IMR-90 (cell line): ENCODE results near the gene RAD51B. TPM values are rescaled to one million over a fixed set of nuclear protein-coding genes. Genes with fewer than 3 reads are reported as not detected.
A peak's percentile ranks its signal among the peaks of the same experiment; 100 is the strongest.

ENCODE experiments used
- ATAC-seq: fragments of 200-7000 bp; cut with Tn5 transposase; 2 replicates; pipeline ENCODE4 v1.9.1; 2020; ENCODE audit warnings: low read depth, mild to moderate bottlenecking, moderate library complexity
- BruUV-seq: library from RNA; stranded (reverse); fragments of 400-500 nt; replicated peaks from 2 replicates; lab custom pipeline; 2021; lab: Mats Ljungman, UMichigan
- CTCF ChIA-PET: fragments of 300-600 bp; formaldehyde crosslinking; extraction: SDS; loops from one replicate; lab custom pipeline; 2021; ENCODE audit warnings: antibody characterized with exemption; lab: Yijun Ruan, JAX
- POLR2A ChIA-PET: fragments of 300-600 bp; sonication (Branson Sonifier 250); formaldehyde crosslinking; loops from one replicate; lab custom pipeline; 2022; ENCODE audit warnings: antibody characterized with exemption; ENCODE audit not compliant: unreplicated experiment; lab: Charles Lee
- DNase-seq: peaks from one replicate; pipeline ENCODE4 v3.0.0; 2013
- H2AFZ ChIP-seq: replicated peaks from 2 replicates; pipeline ENCODE3; 2013; ENCODE audit warnings: low read length, mild to moderate bottlenecking; ENCODE audit not compliant: poor library complexity
- H2AK5ac ChIP-seq: 2 replicates; pipeline ENCODE4 v1.6.1; 2013; ENCODE audit warnings: low read depth, low read length, inconsistent platforms
- H2AK9ac ChIP-seq: replicated peaks from 2 replicates; pipeline ENCODE3; 2013; ENCODE audit warnings: mild to moderate bottlenecking, low read depth, low read length, moderate library complexity; ENCODE audit not compliant: poor library complexity
- H2BK120ac ChIP-seq: 2 replicates; pipeline ENCODE4 v1.6.1; 2013; ENCODE audit warnings: low read depth, low read length, inconsistent platforms
- H2BK15ac ChIP-seq: 3 replicates; pipeline ENCODE4 v1.6.1; 2013; ENCODE audit warnings: low read depth, low read length, inconsistent platforms
- H2BK20ac ChIP-seq: 2 replicates; pipeline ENCODE4 v1.6.1; 2013; ENCODE audit warnings: low read depth, mild to moderate bottlenecking, inconsistent platforms, low read length, moderate library complexity
- H2BK5ac ChIP-seq: 2 replicates; pipeline ENCODE4 v1.6.1; 2013; ENCODE audit warnings: mild to moderate bottlenecking, low read depth, low read length, inconsistent platforms; ENCODE audit not compliant: poor library complexity, severe bottlenecking
- H3K14ac ChIP-seq: replicated peaks from 2 replicates; pipeline ENCODE4 v1.6.1; 2013; ENCODE audit warnings: low read depth, low read length, inconsistent platforms
- H3K18ac ChIP-seq: 2 replicates; pipeline ENCODE4 v1.6.1; 2013; ENCODE audit warnings: low read depth, low read length, control low read depth
- H3K23ac ChIP-seq: 2 replicates; pipeline ENCODE4 v1.6.1; 2013; ENCODE audit warnings: low read depth, low read length, inconsistent platforms
- H3K27ac ChIP-seq: 2 replicates; pipeline ENCODE4 v1.5.1; 2013; ENCODE audit warnings: mild to moderate bottlenecking, control low read depth, low read length; ENCODE audit not compliant: insufficient read depth
- H3K27me3 ChIP-seq: 2 replicates; pipeline ENCODE4 v1.6.1; 2013; ENCODE audit warnings: low read length; ENCODE audit not compliant: control insufficient read depth, insufficient read depth
- H3K36me3 ChIP-seq: 2 replicates; pipeline ENCODE4 v1.6.1; 2013; ENCODE audit warnings: low read length, mixed read lengths; ENCODE audit not compliant: control insufficient read depth, insufficient read depth
- H3K4ac ChIP-seq: 2 replicates; pipeline ENCODE4 v1.6.1; 2013; ENCODE audit warnings: low read depth, low read length, inconsistent platforms
- H3K4me1 ChIP-seq: 2 replicates; pipeline ENCODE4 v1.6.1; 2013; ENCODE audit warnings: low read length, mixed read lengths; ENCODE audit not compliant: control insufficient read depth, insufficient read depth
- H3K4me2 ChIP-seq: 2 replicates; pipeline ENCODE4 v1.6.1; 2013; ENCODE audit warnings: low read depth, mild to moderate bottlenecking, control low read depth, low read length, moderate library complexity
- H3K4me3 ChIP-seq: 2 replicates; pipeline ENCODE4 v1.5.1; 2013; ENCODE audit warnings: low read depth, mild to moderate bottlenecking, control low read depth, low read length, moderate library complexity; ENCODE audit not compliant: insufficient read depth
- H3K56ac ChIP-seq: 2 replicates; pipeline ENCODE4 v1.6.1; 2013; ENCODE audit warnings: low read length, inconsistent platforms; ENCODE audit not compliant: insufficient read depth; ENCODE audit errors: extremely low read depth
- H3K79me1 ChIP-seq, 2 experiments: 2 replicates each; pipeline ENCODE4 v1.6.1; 2013; ENCODE audit warnings: low read length in 2 of 2, inconsistent platforms in 1 of 2, low read depth in 1 of 2
- H3K9ac ChIP-seq: 2 replicates; pipeline ENCODE4 v1.6.1; 2013; ENCODE audit warnings: low read depth, low read length, control low read depth
- H3K9me1 ChIP-seq: 2 replicates; pipeline ENCODE4 v1.6.1; 2013; ENCODE audit warnings: low read length, inconsistent platforms; ENCODE audit not compliant: insufficient read depth
- H3K9me3 ChIP-seq: 2 replicates; pipeline ENCODE4 v1.6.1; 2013; ENCODE audit warnings: low read length; ENCODE audit not compliant: control insufficient read depth, insufficient read depth
- H4K20me1 ChIP-seq: 2 replicates; pipeline ENCODE4 v1.6.1; 2013; ENCODE audit warnings: low read length, inconsistent platforms; ENCODE audit not compliant: insufficient read depth
- H4K5ac ChIP-seq: 2 replicates; pipeline ENCODE4 v1.6.1; 2013; ENCODE audit warnings: mild to moderate bottlenecking, low read depth, low read length, control low read depth
- H4K8ac ChIP-seq, 2 experiments: 2 replicates each; pipeline ENCODE4 v1.6.1; 2013; ENCODE audit warnings: low read depth in 2 of 2, low read length in 2 of 2, control low read depth in 1 of 2, inconsistent platforms in 1 of 2
- H4K91ac ChIP-seq: 2 replicates; pipeline ENCODE4 v1.6.1; 2013; ENCODE audit warnings: low read depth, low read length, inconsistent platforms; ENCODE audit not compliant: insufficient read depth
- MAFK ChIP-seq: IDR thresholded peaks from 2 replicates; pipeline ENCODE4 v1.6.1; 2012; ENCODE audit warnings: low read depth, low read length, improper control_type of control experiment
- SMC3 ChIP-seq: fragments of 150-350 bp; IDR thresholded peaks from 2 replicates; pipeline ENCODE4 v1.6.1; 2016; ENCODE audit warnings: low read depth, mild to moderate bottlenecking, antibody characterized with exemption, low read length, moderate library complexity
- WGBS, 2 experiments: methylation state at CpG; one replicate each; pipeline versions ENCODE4 v1.1.5 to v1.1.7; 2013; ENCODE audit warnings: missing lambda C conversion rate in 2 of 2; ENCODE audit not compliant: insufficient read length in 1 of 2; ENCODE audit errors: extremely low coverage in 2 of 2; 5-methylcytosine and 5-hydroxymethylcytosine counted together
- dilution Hi-C: fragments of 300-500 bp; cut with HindIII; formaldehyde crosslinking; loops from one replicate; pipeline ENCODE4 v1.14.3; 2018; ENCODE audit warnings: low sequenced_read_pairs; ENCODE audit not compliant: unreplicated experiment
- in situ Hi-C: fragments of 300-500 bp; cut with MboI; formaldehyde crosslinking; loops from 3 replicates; pipeline ENCODE4 v1.14.3; 2019; ENCODE audit warnings: low sequenced_read_pairs, inconsistent platforms, mixed read lengths
- intact Hi-C: fragments of 100-400 bp; cut with micrococcal nuclease; formaldehyde crosslinking; loops from 2 replicates; pipeline ENCODE4 v1.10.0; 2022
- polyA plus RNA-seq, 3 experiments: library from polyadenylated mRNA; depleted of rRNA; stranded (reverse); fragments of >200 nt; gene quantifications; 2 replicates each; pipeline ENCODE4 v1.2.3, GENCODE V29; 2012; ENCODE audit warnings: low replicate concordance in 1 of 3
- total RNA-seq: library from RNA; depleted of rRNA; stranded (reverse); fragments of >200 nt; gene quantifications from 2 replicates; pipeline ENCODE4 v1.2.3, GENCODE V29; 2012

The RAD51B gene
- total and polyA plus RNA-seq, 2 of the 4 experiments (the other 2 are of a cell fraction) = 5.1 to 18.8 TPM

DNA sequence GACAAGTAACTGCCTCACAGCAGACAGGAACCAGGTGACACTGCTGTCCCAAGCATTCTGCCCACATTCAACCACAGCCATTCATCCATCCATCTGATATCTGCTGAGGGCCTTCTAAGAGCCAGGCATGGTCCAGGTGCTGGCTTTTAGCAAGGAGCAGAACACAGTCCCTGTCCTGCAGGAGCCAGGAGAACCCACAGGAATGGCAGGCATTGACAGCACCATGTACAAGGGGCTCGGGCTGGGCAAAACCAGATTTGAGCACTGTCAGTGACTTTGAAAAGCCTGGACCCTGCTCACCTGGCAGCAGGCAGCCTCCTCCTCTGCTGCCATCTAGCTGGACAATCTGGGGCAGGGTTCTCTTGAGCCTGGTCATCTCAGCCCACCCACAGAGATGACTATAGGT lies 836.3 kb downstream of the RAD51B start:
- Histone ChIP-seq H3K23ac (no peak overlapping the region), H2AK9ac (no peak overlapping the region), H3K9me1 (peaks cover 40% of the 10 kb centered on the region), H3K9ac (no peak overlapping the region), H2BK5ac (no peak overlapping the region), H3K9me3 (no peaks in the 10 kb centered on the region), H4K8ac (peak overlapping the region in 1 of 2 experiments; percentile 57; a peak in 1 of 4 replicates), H3K27me3 (no peaks in the 10 kb centered on the region), H2BK120ac (peak overlapping the region; percentile 96), H3K56ac (no peak overlapping the region), H3K4me2 (no peak overlapping the region), H2BK20ac (peak overlapping the region; percentile 75; the same call in 1 of the 2 replicates), H2AFZ (no peak overlapping the region), H4K91ac (peak overlapping the region; percentile 57), H3K4me3 (no peak overlapping the region), H3K18ac (peak overlapping the region; percentile 50), H4K20me1 (no peaks in the 10 kb centered on the region), H4K5ac (peak overlapping the region; percentile 24), H3K4ac (peak overlapping the region; percentile 82), H3K4me1 (peaks cover 37% of the 10 kb centered on the region), H3K14ac (no peak overlapping the region), H2AK5ac (peak overlapping the region; percentile 66; the same call in 1 of the 2 replicates), H2BK15ac (0 out of 3 replicates have a peak overlapping the region, but pooled peaks have one; percentile 28), H3K27ac (no peak overlapping the region), H3K36me3 (no peaks in the 10 kb centered on the region), H3K79me1 (no peaks in the 10 kb centered on the region)
- ChIA-PET POLR2A (no interaction called here), CTCF (no interaction called here)
- TF ChIP-seq MAFK = no peak
- peak; percentile 20; the same call in 1 of the 2 replicates for TF ChIP-seq SMC3
- DNase-seq (no peak), ATAC-seq (no peak)
- no TSS peak for BruUV-seq
- in situ Hi-C loops = no loop called here
- intact Hi-C loops = loop anchor here (10.0 kb wide), 2 partner anchors 111 to 261 kb away; no protein-coding TSS in a partner anchor
- 100% methylated on average over 1 of the region's 1 CpG; no CpG with 5 or more reads in 1 of the 2 experiments for WGBS, 2 experiments
- dilution Hi-C loops = no loop called here
